ENCODE results near the gene ENOX2.

DNA sequence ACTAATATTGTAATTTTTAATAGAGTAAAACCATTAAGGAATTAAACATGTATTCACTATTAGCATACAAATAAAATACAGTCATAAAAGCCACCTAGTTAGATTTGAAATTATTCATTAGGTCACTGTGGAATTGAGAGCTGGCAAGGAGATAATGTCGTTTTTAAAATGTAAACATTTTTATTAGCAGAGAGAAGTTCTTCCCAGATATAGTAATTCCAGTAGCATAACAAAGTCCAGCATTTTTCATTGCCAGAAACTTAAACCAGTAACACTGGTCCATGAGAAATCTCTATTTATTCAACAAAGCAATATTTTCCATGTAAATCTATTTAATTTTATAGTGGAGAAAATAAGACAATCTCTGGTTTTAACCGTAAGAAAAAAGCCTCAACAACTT is 17.5 kb downstream of the ENOX2 start:
- TF ChIP-seq, protein P1, sequence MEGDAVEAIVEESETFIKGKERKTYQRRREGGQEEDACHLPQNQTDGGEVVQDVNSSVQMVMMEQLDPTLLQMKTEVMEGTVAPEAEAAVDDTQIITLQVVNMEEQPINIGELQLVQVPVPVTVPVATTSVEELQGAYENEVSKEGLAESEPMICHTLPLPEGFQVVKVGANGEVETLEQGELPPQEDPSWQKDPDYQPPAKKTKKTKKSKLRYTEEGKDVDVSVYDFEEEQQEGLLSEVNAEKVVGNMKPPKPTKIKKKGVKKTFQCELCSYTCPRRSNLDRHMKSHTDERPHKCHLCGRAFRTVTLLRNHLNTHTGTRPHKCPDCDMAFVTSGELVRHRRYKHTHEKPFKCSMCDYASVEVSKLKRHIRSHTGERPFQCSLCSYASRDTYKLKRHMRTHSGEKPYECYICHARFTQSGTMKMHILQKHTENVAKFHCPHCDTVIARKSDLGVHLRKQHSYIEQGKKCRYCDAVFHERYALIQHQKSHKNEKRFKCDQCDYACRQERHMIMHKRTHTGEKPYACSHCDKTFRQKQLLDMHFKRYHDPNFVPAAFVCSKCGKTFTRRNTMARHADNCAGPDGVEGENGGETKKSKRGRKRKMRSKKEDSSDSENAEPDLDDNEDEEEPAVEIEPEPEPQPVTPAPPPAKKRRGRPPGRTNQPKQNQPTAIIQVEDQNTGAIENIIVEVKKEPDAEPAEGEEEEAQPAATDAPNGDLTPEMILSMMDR (IDR thresholded peaks at IDR 0.05) = no peak
- TF ChIP-seq POLR2A (IDR thresholded peaks at IDR 0.05) = no peak

All from upper lobe of left lung (tissue), 4 donors.